Measurements from ENCODE around the gene NEK11.

NEK11 gene

GRCh38 chr3:131261104-131261503 is 234.4 kb downstream of the NEK11 start:
- H3K23ac ChIP-seq (ENCODE audit: low read length) = no peak overlapping the region
- no peaks in the 10 kb centered on the region for H3K4me1 ChIP-seq (ENCODE audit: control insufficient read depth in 1 of 2, insufficient read depth in 2 of 2, low read length in 2 of 2)
- no peak overlapping the region for H2AFZ ChIP-seq (ENCODE audit: insufficient read depth, low read length, poor library complexity)
- H2BK12ac ChIP-seq (ENCODE audit: low read length) = no peak overlapping the region
- no peak overlapping the region for H3K27ac ChIP-seq (ENCODE audit: low read depth, low read length)
- H3K9ac ChIP-seq (ENCODE audit: low read length) = no peak overlapping the region
- H2AK5ac ChIP-seq (ENCODE audit: low read length) = no peak overlapping the region
- no peak overlapping the region for H2BK5ac ChIP-seq (ENCODE audit: low read depth, low read length, poor library complexity)
- no peak overlapping the region for H3K4ac ChIP-seq (ENCODE audit: low read depth, low read length)
- H4K8ac ChIP-seq (ENCODE audit: low read depth, low read length) = no peak overlapping the region
- no peaks in the 10 kb centered on the region for H3K79me1 ChIP-seq (ENCODE audit: low read length)
- no peaks in the 10 kb centered on the region for H3K9me3 ChIP-seq (ENCODE audit: insufficient read depth, low read depth, low read length)
- no peaks in the 10 kb centered on the region for H3K27me3 ChIP-seq (ENCODE audit: insufficient read depth, low read length)
- H2BK120ac ChIP-seq (ENCODE audit: insufficient read depth, low read length, poor library complexity) = no peak overlapping the region
- no peak for DNase-seq
- H4K12ac ChIP-seq (ENCODE audit: low read depth, low read length) = no peak overlapping the region
- no peak overlapping the region for H3K18ac ChIP-seq (ENCODE audit: low read length)
- H3K4me2 ChIP-seq (ENCODE audit: low read length) = no peak overlapping the region
- H3K36me3 ChIP-seq (ENCODE audit: control insufficient read depth in 1 of 2, insufficient read depth in 2 of 2, low read length in 2 of 2) = no peaks in the 10 kb centered on the region
- no peaks in the 10 kb centered on the region for H3K79me2 ChIP-seq (ENCODE audit: control insufficient read depth, insufficient read depth, low read length, poor library complexity)
- no CpG with 5 or more reads among the region's 1 CpG for WGBS (ENCODE audit: extremely low coverage, insufficient coverage, insufficient read length)
- no peak overlapping the region for H3K4me3 ChIP-seq (ENCODE audit: low read depth, low read length)
- no peak overlapping the region for H3K14ac ChIP-seq (ENCODE audit: low read length)
- H4K91ac ChIP-seq (ENCODE audit: low read depth, low read length) = no peak overlapping the region

- Histone ChIP-seq H3K4me2 (ENCODE audit: low read length) (no peak overlapping the region), H3K27ac (ENCODE audit: low read depth, low read length) (no peak overlapping the region), H3K4me1 (ENCODE audit: control insufficient read depth in 1 of 2, insufficient read depth in 2 of 2, low read length in 2 of 2) (no peaks in the 10 kb centered on the region), H4K8ac (ENCODE audit: low read depth, low read length) (no peak overlapping the region), H2BK12ac (ENCODE audit: low read length) (no peak overlapping the region), H3K4ac (ENCODE audit: low read depth, low read length) (no peak overlapping the region), H3K36me3 (ENCODE audit: control insufficient read depth in 1 of 2, insufficient read depth in 2 of 2, low read length in 2 of 2) (no peaks in the 10 kb centered on the region), H2BK5ac (ENCODE audit: low read depth, low read length, poor library complexity) (no peak overlapping the region), H2BK120ac (ENCODE audit: insufficient read depth, low read length, poor library complexity) (no peak overlapping the region), H3K9ac (ENCODE audit: low read length) (no peak overlapping the region), H3K23ac (ENCODE audit: low read length) (no peak overlapping the region), H3K79me2 (ENCODE audit: control insufficient read depth, insufficient read depth, low read length, poor library complexity) (no peaks in the 10 kb centered on the region), H3K4me3 (ENCODE audit: low read depth, low read length) (no peak overlapping the region), H3K27me3 (ENCODE audit: insufficient read depth, low read length) (no peaks in the 10 kb centered on the region), H2AK5ac (ENCODE audit: low read length) (no peak overlapping the region), H4K12ac (ENCODE audit: low read depth, low read length) (no peak overlapping the region), H4K91ac (ENCODE audit: low read depth, low read length) (no peak overlapping the region), H3K9me3 (ENCODE audit: insufficient read depth, low read depth, low read length) (no peaks in the 10 kb centered on the region), H3K14ac (ENCODE audit: low read length) (no peak overlapping the region), H3K18ac (ENCODE audit: low read length) (no peak overlapping the region), H3K79me1 (ENCODE audit: low read length) (no peaks in the 10 kb centered on the region), H2AFZ (ENCODE audit: insufficient read depth, low read length, poor library complexity) (no peak overlapping the region)
- DNase-seq = no peak
- WGBS (ENCODE audit: extremely low coverage, insufficient coverage, insufficient read length) = no CpG with 5 or more reads among the region's 1 CpG
Observed at GRCh38 chr3:131275556-131275955, 248.9 kb downstream of the NEK11 start.

GRCh38 chr3:131277836-131278497 is 251.3 kb downstream of the NEK11 start:
- Histone ChIP-seq H3K4me3 (ENCODE audit: low read depth, low read length) (no peak overlapping the region), H3K4ac (ENCODE audit: low read depth, low read length) (no peak overlapping the region), H4K91ac (ENCODE audit: low read depth, low read length) (no peak overlapping the region), H3K79me2 (ENCODE audit: control insufficient read depth, insufficient read depth, low read length, poor library complexity) (no peaks in the 10 kb centered on the region), H3K18ac (ENCODE audit: low read length) (no peak overlapping the region), H2AFZ (ENCODE audit: insufficient read depth, low read length, poor library complexity) (no peak overlapping the region), H3K27ac (ENCODE audit: low read depth, low read length) (no peak overlapping the region), H4K12ac (ENCODE audit: low read depth, low read length) (no peak overlapping the region), H3K4me2 (ENCODE audit: low read length) (no peak overlapping the region), H4K8ac (ENCODE audit: low read depth, low read length) (no peak overlapping the region), H3K4me1 (ENCODE audit: control insufficient read depth in 1 of 2, insufficient read depth in 2 of 2, low read length in 2 of 2) (no peaks in the 10 kb centered on the region), H3K9ac (ENCODE audit: low read length) (no peak overlapping the region), H2BK5ac (ENCODE audit: low read depth, low read length, poor library complexity) (no peak overlapping the region), H3K23ac (ENCODE audit: low read length) (no peak overlapping the region), H2BK12ac (ENCODE audit: low read length) (no peak overlapping the region), H3K9me3 (ENCODE audit: insufficient read depth, low read depth, low read length) (no peaks in the 10 kb centered on the region), H2AK5ac (ENCODE audit: low read length) (no peak overlapping the region), H3K27me3 (ENCODE audit: insufficient read depth, low read length) (no peaks in the 10 kb centered on the region), H2BK120ac (ENCODE audit: insufficient read depth, low read length, poor library complexity) (no peak overlapping the region), H3K79me1 (ENCODE audit: low read length) (no peaks in the 10 kb centered on the region), H3K14ac (ENCODE audit: low read length) (no peak overlapping the region), H3K36me3 (ENCODE audit: control insufficient read depth in 1 of 2, insufficient read depth in 2 of 2, low read length in 2 of 2) (no peaks in the 10 kb centered on the region)
- no CpG with 5 or more reads among the region's 2 CpGs for WGBS (ENCODE audit: extremely low coverage, insufficient coverage, insufficient read length)
- peak in 1 of 2 donors; percentile 2 for DNase-seq

- Histone ChIP-seq H4K8ac (ENCODE audit: low read depth, low read length) (no peak overlapping the region), H3K4me3 (ENCODE audit: low read depth, low read length) (no peak overlapping the region), H3K9ac (ENCODE audit: low read length) (no peak overlapping the region), H3K18ac (ENCODE audit: low read length) (no peak overlapping the region), H3K36me3 (ENCODE audit: control insufficient read depth in 1 of 2, insufficient read depth in 2 of 2, low read length in 2 of 2) (no peaks in the 10 kb centered on the region), H3K4me2 (ENCODE audit: low read length) (no peak overlapping the region), H3K14ac (ENCODE audit: low read length) (no peak overlapping the region), H4K12ac (ENCODE audit: low read depth, low read length) (no peak overlapping the region), H2AK5ac (ENCODE audit: low read length) (no peak overlapping the region), H4K91ac (ENCODE audit: low read depth, low read length) (no peak overlapping the region), H2BK5ac (ENCODE audit: low read depth, low read length, poor library complexity) (no peak overlapping the region), H3K9me3 (ENCODE audit: insufficient read depth, low read depth, low read length) (no peaks in the 10 kb centered on the region), H3K23ac (ENCODE audit: low read length) (no peak overlapping the region), H3K79me1 (ENCODE audit: low read length) (no peaks in the 10 kb centered on the region), H2BK120ac (ENCODE audit: insufficient read depth, low read length, poor library complexity) (no peak overlapping the region), H3K27me3 (ENCODE audit: insufficient read depth, low read length) (no peaks in the 10 kb centered on the region), H2BK12ac (ENCODE audit: low read length) (no peak overlapping the region), H3K4ac (ENCODE audit: low read depth, low read length) (no peak overlapping the region), H3K27ac (ENCODE audit: low read depth, low read length) (no peak overlapping the region), H3K79me2 (ENCODE audit: control insufficient read depth, insufficient read depth, low read length, poor library complexity) (no peaks in the 10 kb centered on the region), H3K4me1 (ENCODE audit: control insufficient read depth in 1 of 2, insufficient read depth in 2 of 2, low read length in 2 of 2) (no peaks in the 10 kb centered on the region), H2AFZ (ENCODE audit: insufficient read depth, low read length, poor library complexity) (no peak overlapping the region)
- WGBS (ENCODE audit: extremely low coverage, insufficient coverage, insufficient read length) = no CpG with 5 or more reads among the region's 2 CpGs
- DNase-seq = no peak
Observed at GRCh38 chr3:131279577-131279976, 252.9 kb downstream of the NEK11 start.
